ENCODE measurements around the gene TMEM63C. TPM values are rescaled to one million over a fixed set of nuclear protein-coding genes. Genes with fewer than 3 reads are reported as not detected.

The TMEM63C gene
- total and polyA plus RNA-seq, 5 donors = 0.03 to 0.23 (median 0.13) TPM; not detected in 1

- DNase-seq (no peak), ATAC-seq (no peak)
- intact Hi-C loops (cut with DNase I) = no loop called here
- H3K4me3 ChIP-seq (ENCODE audit: low read length) = no peak overlapping the region
- 82% methylated on average over 4 of the region's 4 CpGs for WGBS
- no peak overlapping the region for H3K27ac ChIP-seq (ENCODE audit: low read length)
- H3K9me3 ChIP-seq (ENCODE audit: control insufficient read depth, low read length) = no peaks in the 10 kb centered on the region
- H3K4me1 ChIP-seq (ENCODE audit: control insufficient read depth, insufficient read depth, low read length) = no peaks in the 10 kb centered on the region
- H3K27me3 ChIP-seq (ENCODE audit: control insufficient read depth, insufficient read depth) = no peaks in the 10 kb centered on the region
Measured at GRCh38 chr14:77290705-77291104, 109.1 kb downstream of the TMEM63C start.

- no peak for ATAC-seq
- intact Hi-C loops (cut with DNase I) = no loop called here
- H3K27ac ChIP-seq (ENCODE audit: low read length) = no peak overlapping the region
- WGBS = 66% methylated on average over 13 of the region's 13 CpGs
- no peak overlapping the region for H3K4me3 ChIP-seq (ENCODE audit: low read length)
- H3K9me3 ChIP-seq (ENCODE audit: control insufficient read depth, low read length) = no peaks in the 10 kb centered on the region
- H3K4me1 ChIP-seq (ENCODE audit: control insufficient read depth, insufficient read depth, low read length) = no peaks in the 10 kb centered on the region
- DNase-seq = no peak
- no peaks in the 10 kb centered on the region for H3K27me3 ChIP-seq (ENCODE audit: control insufficient read depth, insufficient read depth)
Measured at GRCh38 chr14:77296155-77296554, 114.6 kb downstream of the TMEM63C start.

GRCh38 chr14:77296906-77297305, 115.3 kb downstream of the TMEM63C start:
- H3K27ac ChIP-seq (ENCODE audit: low read length) = no peak overlapping the region
- no peak for ATAC-seq
- H3K9me3 ChIP-seq (ENCODE audit: control insufficient read depth, low read length) = no peaks in the 10 kb centered on the region
- WGBS = 89% methylated on average over 8 of the region's 8 CpGs
- no peak for DNase-seq
- no peak overlapping the region for H3K4me3 ChIP-seq (ENCODE audit: low read length)
- H3K4me1 ChIP-seq (ENCODE audit: control insufficient read depth, insufficient read depth, low read length) = no peaks in the 10 kb centered on the region
- intact Hi-C loops (cut with DNase I) = no loop called here
- no peaks in the 10 kb centered on the region for H3K27me3 ChIP-seq (ENCODE audit: control insufficient read depth, insufficient read depth)

GRCh38 chr14:77299771-77300170, 118.2 kb downstream of the TMEM63C start:
- H3K27me3 ChIP-seq (ENCODE audit: control insufficient read depth, insufficient read depth) = no peaks in the 10 kb centered on the region
- WGBS = 65% methylated on average over 4 of the region's 4 CpGs
- no peak overlapping the region for H3K27ac ChIP-seq (ENCODE audit: low read length)
- H3K4me3 ChIP-seq (ENCODE audit: low read length) = no peak overlapping the region
- intact Hi-C loops (cut with DNase I) = loop anchor here in 1 of 4 donors (5.0 kb wide), 1 partner anchor 253 kb away; no protein-coding TSS in a partner anchor
- ATAC-seq (peak; percentile 63 to 80), DNase-seq (no peak)
- H3K4me1 ChIP-seq (ENCODE audit: control insufficient read depth, insufficient read depth, low read length) = no peaks in the 10 kb centered on the region
- no peaks in the 10 kb centered on the region for H3K9me3 ChIP-seq (ENCODE audit: control insufficient read depth, low read length)

- H3K9me3 ChIP-seq (ENCODE audit: control insufficient read depth, low read length) = no peaks in the 10 kb centered on the region
- no peak overlapping the region for H3K4me3 ChIP-seq (ENCODE audit: low read length)
- H3K4me1 ChIP-seq (ENCODE audit: control insufficient read depth, insufficient read depth, low read length) = no peaks in the 10 kb centered on the region
- peak; percentile 77 to 91 (median 86) for DNase-seq
- H3K27me3 ChIP-seq (ENCODE audit: control insufficient read depth, insufficient read depth) = no peaks in the 10 kb centered on the region
- no peak overlapping the region for H3K27ac ChIP-seq (ENCODE audit: low read length)
- ATAC-seq = peak; percentile 65 to 70
- WGBS = 36% methylated on average over 10 of the region's 10 CpGs
- intact Hi-C loops (cut with DNase I) = loop anchor here in 1 of 4 donors (5.0 kb wide), 1 partner anchor 251 kb away; no protein-coding TSS in a partner anchor
Measured at GRCh38 chr14:77301103-77301502, 119.5 kb downstream of the TMEM63C start.

- H3K27me3 ChIP-seq (ENCODE audit: control insufficient read depth, insufficient read depth) = no peaks in the 10 kb centered on the region
- intact Hi-C loops (cut with DNase I) = loop anchor here in 1 of 4 donors (5.0 kb wide), 1 partner anchor 249 kb away; no protein-coding TSS in a partner anchor
- no peaks in the 10 kb centered on the region for H3K9me3 ChIP-seq (ENCODE audit: control insufficient read depth, low read length)
- DNase-seq = no peak
- H3K4me1 ChIP-seq (ENCODE audit: control insufficient read depth, insufficient read depth, low read length) = no peaks in the 10 kb centered on the region
- H3K27ac ChIP-seq (ENCODE audit: low read length) = no peak overlapping the region
- H3K4me3 ChIP-seq (ENCODE audit: low read length) = no peak overlapping the region
- ATAC-seq = no peak
- WGBS = 95% methylated on average over 5 of the region's 5 CpGs
Measured at GRCh38 chr14:77302926-77303325, 121.3 kb downstream of the TMEM63C start.

GRCh38 chr14:77303417-77304156, 122.0 kb downstream of the TMEM63C start:
- WGBS = 62% methylated on average over 4 of the region's 4 CpGs
- intact Hi-C loops (cut with DNase I) = loop anchor here in 1 of 4 donors (5.0 kb wide), 1 partner anchor 249 kb away; no protein-coding TSS in a partner anchor

GRCh38 chr14:77305696-77306095, 124.1 kb downstream of the TMEM63C start:
- Histone ChIP-seq H3K27ac (ENCODE audit: low read length) (peak overlapping the region; percentile 25), H3K4me3 (ENCODE audit: low read length) (no peak overlapping the region), H3K4me1 (ENCODE audit: control insufficient read depth, insufficient read depth, low read length) (no peaks in the 10 kb centered on the region), H3K27me3 (ENCODE audit: control insufficient read depth, insufficient read depth) (no peaks in the 10 kb centered on the region), H3K9me3 (ENCODE audit: control insufficient read depth, low read length) (no peaks in the 10 kb centered on the region)
- 72% methylated on average over 4 of the region's 4 CpGs for WGBS
- intact Hi-C loops (cut with DNase I) = loop anchor here in 1 of 4 donors (5.0 kb wide), 1 partner anchor 433 kb away; no protein-coding TSS in a partner anchor
- no peak for ATAC-seq
- no peak for DNase-seq

More at GRCh38 chr14:77303417-77304156, 122.0 kb downstream of the TMEM63C start:
- Histone ChIP-seq H3K27me3 (ENCODE audit: control insufficient read depth, insufficient read depth) (no peaks in the 10 kb centered on the region), H3K4me1 (ENCODE audit: control insufficient read depth, insufficient read depth, low read length) (no peaks in the 10 kb centered on the region), H3K27ac (ENCODE audit: low read length) (no peak overlapping the region), H3K9me3 (ENCODE audit: control insufficient read depth, low read length) (no peaks in the 10 kb centered on the region), H3K4me3 (ENCODE audit: low read length) (no peak overlapping the region)
- ATAC-seq = no peak
- no peak for DNase-seq

- no peak for ATAC-seq
- Histone ChIP-seq H3K27me3 (ENCODE audit: control insufficient read depth, insufficient read depth) (no peaks in the 10 kb centered on the region), H3K27ac (ENCODE audit: low read length) (no peak overlapping the region), H3K9me3 (ENCODE audit: control insufficient read depth, low read length) (no peaks in the 10 kb centered on the region), H3K4me1 (ENCODE audit: control insufficient read depth, insufficient read depth, low read length) (no peaks in the 10 kb centered on the region), H3K4me3 (ENCODE audit: low read length) (no peak overlapping the region)
- intact Hi-C loops (cut with DNase I) = loop anchor here in 1 of 4 donors (5.0 kb wide), 1 partner anchor 434 kb away; no protein-coding TSS in a partner anchor
- WGBS = 63% methylated on average over 3 of the region's 3 CpGs
- DNase-seq = no peak
Measured at GRCh38 chr14:77306416-77306815, 124.8 kb downstream of the TMEM63C start.

- Histone ChIP-seq H3K4me1 (ENCODE audit: control insufficient read depth, insufficient read depth, low read length) (no peaks in the 10 kb centered on the region), H3K4me3 (ENCODE audit: low read length) (no peak overlapping the region), H3K9me3 (ENCODE audit: control insufficient read depth, low read length) (no peaks in the 10 kb centered on the region), H3K27me3 (ENCODE audit: control insufficient read depth, insufficient read depth) (no peaks in the 10 kb centered on the region), H3K27ac (ENCODE audit: low read length) (no peak overlapping the region)
- ATAC-seq = peak in 1 of 2 donors; percentile 52
- WGBS = 46% methylated on average over 3 of the region's 3 CpGs
- no peak for DNase-seq
- intact Hi-C loops (cut with DNase I) = loop anchor here in 1 of 4 donors (5.0 kb wide), 1 partner anchor 435 kb away; no protein-coding TSS in a partner anchor
Measured at GRCh38 chr14:77306851-77307496, 125.4 kb downstream of the TMEM63C start.

Data from right cardiac atrium (tissue), 5 donors.